NCI-H1105 treated with DMSO at 0.1 percent for 48 hours (cell line): ENCODE results near the gene FGD4.
"Not testable (repeated sequence)": the region's sequence is repeated elsewhere in the genome, so short reads cannot be mapped to it uniquely, and the experiment has no call there.

ENCODE experiments used
- DNase-seq: peaks from one replicate; lab custom pipeline; 2025; lab: John Stamatoyannopoulos, UW

The FGD4 gene

GRCh38 chr12:32494656-32495055 is 95.3 kb downstream of the FGD4 start:
- no peak for DNase-seq

- no peak for DNase-seq
These were observed 97.6 kb downstream of the FGD4 start for GRCh38 chr12:32496946-32497345.

- DNase-seq, result no peak
These were observed 98.5 kb downstream of the FGD4 start for GRCh38 chr12:32497864-32498263.

GRCh38 chr12:32499048-32499447 is 99.7 kb downstream of the FGD4 start:
- DNase-seq, result no peak

- DNase-seq, result peak; percentile 83
These were observed 102.5 kb downstream of the FGD4 start for GRCh38 chr12:32501835-32502333.

- no peak for DNase-seq
These were observed 103.5 kb downstream of the FGD4 start for GRCh38 chr12:32502693-32503502.

- DNase-seq, result no peak
These were observed 104.4 kb downstream of the FGD4 start for GRCh38 chr12:32503730-32504129.

GRCh38 chr12:32504591-32504990 is 105.2 kb downstream of the FGD4 start:
- DNase-seq, result no peak

- no peak for DNase-seq
These were observed 105.9 kb downstream of the FGD4 start for GRCh38 chr12:32505067-32505945.

- not testable (repeated sequence) for DNase-seq
These were observed 108.0 kb downstream of the FGD4 start for GRCh38 chr12:32507096-32507941.

GRCh38 chr12:32507942-32508320 is 108.6 kb downstream of the FGD4 start:
- DNase-seq, result no peak

GRCh38 chr12:32508626-32509025 is 109.3 kb downstream of the FGD4 start:
- no peak for DNase-seq

- DNase-seq, result no peak
These were observed 110.2 kb downstream of the FGD4 start for GRCh38 chr12:32509328-32510091.

GRCh38 chr12:32511976-32512375 is 112.6 kb downstream of the FGD4 start:
- not testable (repeated sequence) for DNase-seq

- DNase-seq, result no peak
These were observed 113.0 kb downstream of the FGD4 start for GRCh38 chr12:32512379-32512778.

GRCh38 chr12:32512910-32513309 is 113.6 kb downstream of the FGD4 start:
- no peak for DNase-seq

GRCh38 chr12:32515137-32515873 is 115.9 kb downstream of the FGD4 start:
- no peak for DNase-seq

GRCh38 chr12:32516230-32516629 is 116.9 kb downstream of the FGD4 start:
- DNase-seq, result no peak

- no peak for DNase-seq
These were observed 118.6 kb downstream of the FGD4 start for GRCh38 chr12:32517966-32518365.

- DNase-seq, result no peak
These were observed 119.7 kb downstream of the FGD4 start for GRCh38 chr12:32519047-32519446.
